ENCODE data around the gene COL6A2.
"Not testable (repeated sequence)": the region's sequence is repeated elsewhere in the genome, so short reads cannot be mapped to it uniquely, and the experiment has no call there.

COL6A2 gene

GRCh38 chr21:46093668-46094400 is 4.1 kb upstream of the COL6A2 start:
- no peak for DNase-seq (ENCODE audit: low read depth in 2 of 2, low spot score in 1 of 2)

GRCh38 chr21:46094401-46095082 is 3.4 kb upstream of the COL6A2 start:
- no peak for DNase-seq (ENCODE audit: low read depth in 2 of 2, low spot score in 1 of 2)

DNA sequence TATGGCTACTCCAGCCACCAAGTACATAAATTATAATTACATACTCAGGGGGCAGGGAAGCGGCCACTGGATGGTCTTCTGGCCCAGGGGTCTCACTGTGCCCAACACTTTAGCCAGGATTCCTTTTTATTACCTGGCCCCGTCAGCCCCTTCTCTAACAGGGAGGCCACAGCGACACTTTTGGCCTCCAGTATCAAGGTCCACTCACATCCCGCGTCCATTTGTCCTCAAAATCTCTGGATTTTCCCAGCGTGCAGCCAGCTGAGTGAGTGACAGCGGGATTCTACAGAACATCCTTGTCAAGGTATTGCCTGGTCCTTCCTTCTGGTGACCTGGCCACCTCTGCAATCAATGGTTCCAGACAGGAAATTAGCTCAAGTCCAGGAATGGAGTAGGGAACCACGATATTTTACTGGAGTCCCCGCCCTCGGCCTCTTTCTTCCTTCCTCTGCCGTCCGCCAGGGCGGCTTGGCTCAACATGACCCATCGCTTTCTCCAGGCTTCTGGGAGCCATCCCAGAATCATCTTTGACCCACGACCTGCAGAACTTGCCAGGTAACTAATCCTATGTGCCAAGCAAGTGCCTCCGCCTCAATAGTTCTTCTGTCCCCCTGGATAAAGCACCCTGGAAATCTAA is 2.7 kb upstream of the COL6A2 start:
- DNase-seq (ENCODE audit: low read depth in 2 of 2, low spot score in 1 of 2), result no peak

- DNase-seq (ENCODE audit: low read depth in 2 of 2, low spot score in 1 of 2), result no peak
These were observed 1.9 kb upstream of the COL6A2 start for GRCh38 chr21:46095814-46096595.

- DNase-seq (ENCODE audit: low read depth in 2 of 2, low spot score in 1 of 2), result no peak
These were observed 1.1 kb upstream of the COL6A2 start for GRCh38 chr21:46096596-46097335.

DNA sequence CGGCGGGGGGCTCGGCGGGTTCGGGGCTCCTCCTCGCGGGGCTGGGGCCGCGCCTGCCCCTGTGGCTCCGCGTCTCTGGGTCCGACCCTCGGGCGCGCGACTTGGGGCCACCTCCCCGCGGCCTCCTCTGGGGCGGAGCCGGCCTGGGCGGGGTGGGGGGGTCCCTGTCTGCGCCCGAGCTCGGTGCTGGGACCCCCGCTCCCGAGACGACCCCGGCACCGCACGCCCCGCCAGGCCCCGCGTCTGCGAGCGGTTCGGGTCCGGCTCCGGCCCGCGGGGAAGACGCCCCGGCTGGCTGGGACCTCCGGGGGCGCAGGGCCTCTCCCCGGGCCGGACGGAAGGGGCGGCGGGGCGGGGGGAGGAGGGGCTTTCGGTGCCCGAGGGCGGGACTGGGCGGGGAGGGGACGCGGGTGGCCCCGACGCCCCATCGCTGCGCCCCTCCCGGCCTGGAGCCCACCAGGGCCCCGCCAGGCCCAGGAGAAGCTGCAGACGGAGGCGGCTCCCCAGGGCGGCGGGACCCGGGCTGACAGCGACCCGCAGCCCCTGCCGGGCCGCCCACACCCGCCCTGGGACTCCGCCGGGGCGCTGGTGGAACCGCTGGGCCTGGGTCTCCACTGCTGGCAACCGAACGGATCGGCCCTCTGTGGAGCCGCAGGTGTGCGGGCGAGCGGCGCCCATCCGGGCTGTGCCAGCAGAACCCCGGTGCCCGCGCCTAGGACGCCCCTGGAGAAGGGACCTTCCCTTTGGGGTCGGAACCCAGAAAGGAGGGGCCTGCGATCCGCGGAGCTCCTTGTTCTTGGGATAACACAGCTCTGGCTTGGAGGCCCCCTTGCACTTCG is 610 bp downstream of the COL6A2 start:
- DNase-seq (ENCODE audit: low read depth in 2 of 2, low spot score in 1 of 2), result no peak

GRCh38 chr21:46099476-46099875 is 1.6 kb downstream of the COL6A2 start:
- DNase-seq (ENCODE audit: low read depth in 2 of 2, low spot score in 1 of 2), result no peak

DNA sequence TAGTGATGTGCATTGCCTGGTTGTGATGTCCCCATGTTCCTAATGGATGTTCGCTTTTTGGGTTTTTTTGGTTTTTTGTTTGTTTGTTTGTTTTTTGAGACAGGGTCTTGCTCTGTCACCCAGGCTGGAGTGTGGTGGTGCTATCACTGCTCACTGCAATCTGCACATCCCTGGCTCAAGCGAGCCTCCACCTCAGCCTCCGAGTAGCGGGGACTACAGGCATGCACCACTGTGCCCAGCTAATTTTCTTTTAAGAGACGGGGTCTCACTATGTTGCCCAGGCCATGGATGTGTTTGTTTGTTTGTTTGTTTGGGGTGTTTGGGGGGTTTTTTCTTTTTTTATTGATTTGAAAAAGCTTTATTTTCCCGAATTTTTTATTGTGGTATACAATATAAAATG is 2.1 kb downstream of the COL6A2 start:
- no peak for DNase-seq (ENCODE audit: low read depth in 2 of 2, low spot score in 1 of 2)

DNA sequence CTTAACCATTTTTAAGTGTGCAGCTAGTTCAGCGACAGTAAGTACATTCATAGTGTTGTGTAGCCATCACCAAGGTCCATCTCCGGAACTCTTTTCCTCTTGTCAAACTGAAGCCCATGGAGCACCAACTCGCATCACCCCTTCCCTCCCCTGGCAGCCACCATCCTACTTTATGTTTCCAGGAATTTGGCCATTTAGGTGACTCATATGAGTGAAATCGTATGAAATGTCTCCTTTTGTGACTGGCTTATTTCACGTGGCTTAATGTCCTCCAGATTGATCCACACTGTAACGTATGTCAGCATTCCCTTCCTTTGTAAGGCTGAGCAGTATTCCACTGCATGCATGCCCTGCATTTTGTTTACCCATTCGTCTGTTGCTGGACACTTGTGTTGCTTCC is 2.5 kb downstream of the COL6A2 start:
- no peak for DNase-seq (ENCODE audit: low read depth in 2 of 2, low spot score in 1 of 2)

DNA sequence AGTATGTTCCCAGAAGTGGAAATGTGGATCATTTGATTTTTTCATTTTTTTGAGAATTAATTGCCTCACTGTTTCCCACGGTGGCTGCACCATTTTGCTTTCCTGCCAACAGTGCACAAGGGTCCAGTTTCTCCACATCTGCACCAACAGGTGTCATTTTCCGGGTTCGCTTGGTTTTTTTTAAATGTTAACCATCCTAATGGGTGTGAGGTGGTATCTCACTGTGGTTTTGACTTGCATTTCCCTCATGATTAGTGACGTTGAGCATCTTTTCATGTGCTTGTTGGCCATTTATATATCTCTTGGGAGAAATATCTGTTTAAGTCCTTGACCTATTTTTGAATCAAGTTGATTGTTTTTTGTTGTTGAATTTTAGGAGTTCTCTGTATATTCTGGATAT is 3.0 kb downstream of the COL6A2 start:
- DNase-seq (ENCODE audit: low read depth in 2 of 2, low spot score in 1 of 2), result no peak

- no peak for DNase-seq (ENCODE audit: low read depth in 2 of 2, low spot score in 1 of 2)
These were observed 6.2 kb downstream of the COL6A2 start for GRCh38 chr21:46104104-46104503.

- not testable (repeated sequence) for DNase-seq (ENCODE audit: low read depth in 2 of 2, low spot score in 1 of 2)
These were observed 9.5 kb downstream of the COL6A2 start for GRCh38 chr21:46107376-46107775.

DNA sequence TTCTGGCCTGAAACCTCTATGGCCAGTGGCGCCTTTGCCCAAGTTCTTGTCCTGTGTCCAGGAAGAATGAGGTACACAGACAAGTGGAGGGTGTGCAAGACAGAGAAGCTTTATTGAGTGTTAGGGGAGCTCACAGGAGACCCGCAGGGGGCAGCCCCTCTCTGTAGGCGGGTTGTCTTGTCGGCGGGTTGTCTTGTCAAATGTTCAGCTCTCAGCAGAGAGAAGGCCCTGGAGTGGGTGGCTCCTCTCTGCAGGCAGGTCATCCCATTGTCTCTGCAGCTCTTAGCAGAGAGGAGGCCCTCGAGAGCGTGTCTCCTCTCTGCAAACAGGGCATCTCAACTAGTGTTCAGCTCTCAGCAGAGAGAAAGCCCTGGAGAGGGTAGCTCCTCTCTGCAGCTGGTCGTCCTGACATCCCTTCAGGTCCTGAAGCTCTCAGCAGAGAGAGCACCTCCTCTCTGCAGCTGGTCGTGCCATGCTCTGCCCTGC is 11.0 kb downstream of the COL6A2 start:
- no peak for DNase-seq (ENCODE audit: low read depth in 2 of 2, low spot score in 1 of 2)

DNA sequence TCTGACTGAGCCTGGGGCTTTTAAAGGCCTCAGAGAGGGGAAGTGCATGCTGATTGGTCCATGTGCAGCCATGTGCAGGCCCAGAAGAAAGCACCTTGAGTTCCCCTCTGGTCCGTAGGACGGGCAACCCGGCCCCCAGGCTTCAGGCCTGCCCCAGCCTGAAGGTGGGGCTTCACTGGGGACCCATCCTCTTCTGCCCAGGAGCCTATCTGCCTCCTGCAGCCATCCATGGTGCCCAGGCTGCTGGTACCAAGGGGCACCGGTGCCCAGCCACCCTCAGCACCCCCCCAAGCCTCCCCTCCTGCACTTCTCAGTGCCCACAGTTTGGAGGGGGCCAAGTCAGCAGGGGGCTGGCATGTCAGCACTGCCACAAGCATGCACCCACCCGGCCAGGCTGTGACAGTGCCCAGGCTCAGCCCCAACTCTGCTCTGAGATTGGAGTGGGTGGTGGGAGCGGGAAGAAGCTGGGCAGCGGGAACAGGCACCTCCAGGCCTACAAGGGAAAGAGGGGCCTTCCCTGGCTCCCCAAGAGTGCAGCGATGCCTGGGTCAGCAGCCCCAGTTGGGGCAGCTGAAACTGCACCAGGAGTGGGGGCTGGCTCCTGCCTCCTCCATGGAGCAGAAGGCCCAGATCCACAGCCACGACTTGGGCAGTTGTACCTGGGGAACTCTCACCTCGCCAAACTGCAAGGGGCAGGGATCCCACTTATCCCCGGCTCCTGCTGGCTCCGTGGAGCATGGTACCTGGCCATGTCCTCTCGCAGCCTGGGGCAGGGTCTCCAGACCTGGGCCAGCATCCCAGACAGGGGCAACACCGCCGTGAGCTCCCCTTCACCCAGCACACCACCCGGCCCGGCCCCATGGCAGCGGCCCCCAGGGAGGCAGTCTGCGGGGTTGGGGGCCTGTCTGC is 11.7 kb downstream of the COL6A2 start:
- DNase-seq (ENCODE audit: low read depth in 2 of 2, low spot score in 1 of 2), result no peak

DNA sequence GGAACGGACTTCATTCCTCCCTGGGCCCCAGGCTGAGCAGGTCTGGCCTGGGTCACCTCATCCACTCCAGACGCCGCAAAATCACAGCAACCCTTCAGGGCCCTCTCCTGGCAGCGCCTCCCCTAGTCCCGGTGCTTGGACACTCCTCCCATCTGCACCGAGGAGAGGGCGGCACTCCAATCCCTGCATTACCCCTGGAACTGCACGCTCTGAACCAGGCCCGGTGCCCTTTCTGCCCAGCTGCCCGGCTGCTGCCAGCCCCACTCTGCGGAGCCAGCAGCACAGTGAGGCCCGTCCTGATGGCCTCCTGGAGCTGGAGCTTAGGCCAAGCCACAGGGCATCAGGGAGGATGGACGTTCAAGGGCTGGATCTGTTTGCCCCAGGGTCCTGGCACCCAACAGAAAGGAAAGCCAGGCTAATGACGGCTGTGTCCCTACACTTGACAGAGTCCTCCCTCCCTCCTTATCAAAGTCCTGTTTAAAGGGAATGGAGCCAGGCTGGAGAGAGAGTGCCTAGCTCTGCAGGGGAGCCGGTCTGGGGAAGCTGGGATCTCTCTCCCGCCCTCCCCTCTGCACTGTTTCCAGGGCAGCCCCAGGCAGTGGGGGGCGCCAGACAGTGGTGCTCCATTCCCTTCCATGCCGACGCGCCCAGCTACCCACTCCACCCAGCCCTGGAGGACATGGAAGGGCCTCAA is 12.7 kb downstream of the COL6A2 start:
- DNase-seq (ENCODE audit: low read depth in 2 of 2, low spot score in 1 of 2), result no peak

DNA sequence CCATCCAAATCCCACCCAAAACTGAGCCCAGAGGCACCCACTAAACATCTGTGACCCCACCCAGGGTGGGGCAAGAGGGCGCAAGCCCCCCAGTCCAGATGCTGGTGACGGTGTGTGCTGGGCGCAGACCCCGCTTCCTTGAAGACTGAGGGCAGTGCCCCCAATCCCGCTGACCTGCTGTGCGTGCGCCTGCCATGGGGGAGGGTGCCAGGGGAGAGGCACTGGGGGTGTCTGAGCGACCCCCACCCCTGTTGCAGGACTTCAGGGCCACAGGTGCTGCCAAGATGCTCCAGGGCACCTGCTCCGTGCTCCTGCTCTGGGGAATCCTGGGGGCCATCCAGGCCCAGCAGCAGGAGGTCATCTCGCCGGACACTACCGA is 13.3 kb downstream of the COL6A2 start:
- DNase-seq (ENCODE audit: low read depth in 2 of 2, low spot score in 1 of 2), result no peak

DNA sequence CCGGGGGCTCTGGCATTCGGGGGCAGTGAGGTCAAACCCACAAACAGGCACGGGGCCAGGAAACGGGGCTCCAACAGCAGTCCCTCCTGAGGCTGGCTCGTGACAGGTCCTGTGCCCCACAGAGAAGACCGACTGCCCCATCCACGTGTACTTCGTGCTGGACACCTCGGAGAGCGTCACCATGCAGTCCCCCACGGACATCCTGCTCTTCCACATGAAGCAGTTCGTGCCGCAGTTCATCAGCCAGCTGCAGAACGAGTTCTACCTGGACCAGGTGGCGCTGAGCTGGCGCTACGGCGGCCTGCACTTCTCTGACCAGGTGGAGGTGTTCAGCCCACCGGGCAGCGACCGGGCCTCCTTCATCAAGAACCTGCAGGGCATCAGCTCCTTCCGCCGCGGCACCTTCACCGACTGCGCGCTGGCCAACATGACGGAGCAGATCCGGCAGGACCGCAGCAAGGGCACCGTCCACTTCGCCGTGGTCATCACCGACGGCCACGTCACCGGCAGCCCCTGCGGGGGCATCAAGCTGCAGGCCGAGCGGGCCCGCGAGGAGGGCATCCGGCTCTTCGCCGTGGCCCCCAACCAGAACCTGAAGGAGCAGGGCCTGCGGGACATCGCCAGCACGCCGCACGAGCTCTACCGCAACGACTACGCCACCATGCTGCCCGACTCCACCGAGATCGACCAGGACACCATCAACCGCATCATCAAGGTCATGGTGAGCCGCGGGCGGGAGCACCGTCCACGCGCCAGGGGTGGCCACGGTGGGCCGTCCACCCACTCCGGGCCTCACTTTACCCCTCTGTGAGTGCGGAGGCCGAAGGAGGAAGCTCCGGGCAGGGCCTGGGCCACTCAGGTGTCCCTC is 14.2 kb downstream of the COL6A2 start:
- DNase-seq (ENCODE audit: low read depth in 2 of 2, low spot score in 1 of 2), result no peak

All from stimulated activated CD8-positive, alpha-beta memory T cell treated with anti-CD3 and anti-CD28 coated beads, Interleukin-4, amount 100 ng/mL, for 1 hour (primary cell).